ENCODE measurements around the gene C1orf159. TPM values are rescaled to one million over a fixed set of nuclear protein-coding genes. Genes with fewer than 3 reads are reported as not detected.

C1orf159 gene
- total and polyA plus RNA-seq, 2 of the 8 experiments (the other 6 are each of a cell fraction or from before 2014, with no cell fraction given), result 10.0 to 10.9 TPM

DNA sequence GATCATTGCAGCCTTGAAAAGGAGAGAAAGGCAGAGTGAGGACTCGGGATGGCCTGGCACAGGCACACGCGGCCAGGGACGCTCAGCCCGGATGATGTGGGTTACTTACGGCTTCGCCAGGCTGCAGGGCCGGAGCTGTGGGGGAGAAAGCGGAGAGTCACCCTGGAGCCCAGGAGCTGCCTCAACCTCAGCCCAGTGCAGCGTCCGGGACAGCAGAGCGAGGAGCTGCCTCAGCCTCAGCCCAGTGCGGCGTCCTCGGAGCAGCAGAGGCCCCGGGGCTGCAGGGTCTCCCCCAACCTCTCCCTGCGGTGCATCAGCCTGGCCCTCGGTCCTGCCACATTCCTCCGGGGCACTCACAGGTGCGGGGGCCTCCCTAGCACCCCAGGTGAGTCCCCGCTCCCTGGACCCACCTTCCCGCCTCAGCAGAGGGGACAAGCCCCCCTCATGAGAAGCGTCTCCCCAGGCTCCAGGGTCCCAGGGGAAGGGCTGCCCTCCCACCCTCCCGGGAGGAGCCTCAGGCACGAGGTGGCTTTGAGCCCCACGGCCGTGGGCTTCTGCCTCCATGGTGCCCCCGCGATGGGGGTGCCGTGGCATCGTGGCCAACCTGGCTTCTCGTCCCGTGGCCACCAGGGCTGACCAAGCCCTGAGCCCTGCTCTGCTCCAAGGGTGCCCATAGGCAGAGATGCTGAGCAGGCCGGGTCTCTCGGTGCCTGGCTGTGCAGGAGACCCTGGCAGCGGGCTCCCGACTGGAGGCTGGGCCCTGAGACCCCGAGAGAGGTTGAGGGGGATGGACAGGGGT is 31.3 kb downstream of the C1orf159 start (continued):
- TF ChIP-seq, protein P1, sequence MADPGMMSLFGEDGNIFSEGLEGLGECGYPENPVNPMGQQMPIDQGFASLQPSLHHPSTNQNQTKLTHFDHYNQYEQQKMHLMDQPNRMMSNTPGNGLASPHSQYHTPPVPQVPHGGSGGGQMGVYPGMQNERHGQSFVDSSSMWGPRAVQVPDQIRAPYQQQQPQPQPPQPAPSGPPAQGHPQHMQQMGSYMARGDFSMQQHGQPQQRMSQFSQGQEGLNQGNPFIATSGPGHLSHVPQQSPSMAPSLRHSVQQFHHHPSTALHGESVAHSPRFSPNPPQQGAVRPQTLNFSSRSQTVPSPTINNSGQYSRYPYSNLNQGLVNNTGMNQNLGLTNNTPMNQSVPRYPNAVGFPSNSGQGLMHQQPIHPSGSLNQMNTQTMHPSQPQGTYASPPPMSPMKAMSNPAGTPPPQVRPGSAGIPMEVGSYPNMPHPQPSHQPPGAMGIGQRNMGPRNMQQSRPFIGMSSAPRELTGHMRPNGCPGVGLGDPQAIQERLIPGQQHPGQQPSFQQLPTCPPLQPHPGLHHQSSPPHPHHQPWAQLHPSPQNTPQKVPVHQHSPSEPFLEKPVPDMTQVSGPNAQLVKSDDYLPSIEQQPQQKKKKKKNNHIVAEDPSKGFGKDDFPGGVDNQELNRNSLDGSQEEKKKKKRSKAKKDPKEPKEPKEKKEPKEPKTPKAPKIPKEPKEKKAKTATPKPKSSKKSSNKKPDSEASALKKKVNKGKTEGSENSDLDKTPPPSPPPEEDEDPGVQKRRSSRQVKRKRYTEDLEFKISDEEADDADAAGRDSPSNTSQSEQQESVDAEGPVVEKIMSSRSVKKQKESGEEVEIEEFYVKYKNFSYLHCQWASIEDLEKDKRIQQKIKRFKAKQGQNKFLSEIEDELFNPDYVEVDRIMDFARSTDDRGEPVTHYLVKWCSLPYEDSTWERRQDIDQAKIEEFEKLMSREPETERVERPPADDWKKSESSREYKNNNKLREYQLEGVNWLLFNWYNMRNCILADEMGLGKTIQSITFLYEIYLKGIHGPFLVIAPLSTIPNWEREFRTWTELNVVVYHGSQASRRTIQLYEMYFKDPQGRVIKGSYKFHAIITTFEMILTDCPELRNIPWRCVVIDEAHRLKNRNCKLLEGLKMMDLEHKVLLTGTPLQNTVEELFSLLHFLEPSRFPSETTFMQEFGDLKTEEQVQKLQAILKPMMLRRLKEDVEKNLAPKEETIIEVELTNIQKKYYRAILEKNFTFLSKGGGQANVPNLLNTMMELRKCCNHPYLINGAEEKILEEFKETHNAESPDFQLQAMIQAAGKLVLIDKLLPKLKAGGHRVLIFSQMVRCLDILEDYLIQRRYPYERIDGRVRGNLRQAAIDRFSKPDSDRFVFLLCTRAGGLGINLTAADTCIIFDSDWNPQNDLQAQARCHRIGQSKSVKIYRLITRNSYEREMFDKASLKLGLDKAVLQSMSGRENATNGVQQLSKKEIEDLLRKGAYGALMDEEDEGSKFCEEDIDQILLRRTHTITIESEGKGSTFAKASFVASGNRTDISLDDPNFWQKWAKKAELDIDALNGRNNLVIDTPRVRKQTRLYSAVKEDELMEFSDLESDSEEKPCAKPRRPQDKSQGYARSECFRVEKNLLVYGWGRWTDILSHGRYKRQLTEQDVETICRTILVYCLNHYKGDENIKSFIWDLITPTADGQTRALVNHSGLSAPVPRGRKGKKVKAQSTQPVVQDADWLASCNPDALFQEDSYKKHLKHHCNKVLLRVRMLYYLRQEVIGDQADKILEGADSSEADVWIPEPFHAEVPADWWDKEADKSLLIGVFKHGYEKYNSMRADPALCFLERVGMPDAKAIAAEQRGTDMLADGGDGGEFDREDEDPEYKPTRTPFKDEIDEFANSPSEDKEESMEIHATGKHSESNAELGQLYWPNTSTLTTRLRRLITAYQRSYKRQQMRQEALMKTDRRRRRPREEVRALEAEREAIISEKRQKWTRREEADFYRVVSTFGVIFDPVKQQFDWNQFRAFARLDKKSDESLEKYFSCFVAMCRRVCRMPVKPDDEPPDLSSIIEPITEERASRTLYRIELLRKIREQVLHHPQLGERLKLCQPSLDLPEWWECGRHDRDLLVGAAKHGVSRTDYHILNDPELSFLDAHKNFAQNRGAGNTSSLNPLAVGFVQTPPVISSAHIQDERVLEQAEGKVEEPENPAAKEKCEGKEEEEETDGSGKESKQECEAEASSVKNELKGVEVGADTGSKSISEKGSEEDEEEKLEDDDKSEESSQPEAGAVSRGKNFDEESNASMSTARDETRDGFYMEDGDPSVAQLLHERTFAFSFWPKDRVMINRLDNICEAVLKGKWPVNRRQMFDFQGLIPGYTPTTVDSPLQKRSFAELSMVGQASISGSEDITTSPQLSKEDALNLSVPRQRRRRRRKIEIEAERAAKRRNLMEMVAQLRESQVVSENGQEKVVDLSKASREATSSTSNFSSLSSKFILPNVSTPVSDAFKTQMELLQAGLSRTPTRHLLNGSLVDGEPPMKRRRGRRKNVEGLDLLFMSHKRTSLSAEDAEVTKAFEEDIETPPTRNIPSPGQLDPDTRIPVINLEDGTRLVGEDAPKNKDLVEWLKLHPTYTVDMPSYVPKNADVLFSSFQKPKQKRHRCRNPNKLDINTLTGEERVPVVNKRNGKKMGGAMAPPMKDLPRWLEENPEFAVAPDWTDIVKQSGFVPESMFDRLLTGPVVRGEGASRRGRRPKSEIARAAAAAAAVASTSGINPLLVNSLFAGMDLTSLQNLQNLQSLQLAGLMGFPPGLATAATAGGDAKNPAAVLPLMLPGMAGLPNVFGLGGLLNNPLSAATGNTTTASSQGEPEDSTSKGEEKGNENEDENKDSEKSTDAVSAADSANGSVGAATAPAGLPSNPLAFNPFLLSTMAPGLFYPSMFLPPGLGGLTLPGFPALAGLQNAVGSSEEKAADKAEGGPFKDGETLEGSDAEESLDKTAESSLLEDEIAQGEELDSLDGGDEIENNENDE (IDR thresholded peaks at IDR 0.05; ENCODE audit: insufficient replicate concordance, low read length), result no peak
- no peak for TF ChIP-seq BCL11A (IDR thresholded peaks at IDR 0.05; ENCODE audit: low read depth in 2 of 2, low read length in 2 of 2)
- no peak for TF ChIP-seq RXRA (IDR thresholded peaks at IDR 0.05; ENCODE audit: insufficient read depth, low read depth, low read length)
- no peak for TF ChIP-seq SUZ12 (IDR thresholded peaks at IDR 0.05; ENCODE audit: low read length)
- TF ChIP-seq ASH2L (IDR thresholded peaks at IDR 0.05; ENCODE audit: low read length), result no peak
- no peak for TF ChIP-seq TAF7 (optimal IDR thresholded peaks at IDR 0.05; ENCODE audit: borderline replicate concordance, low read depth, low read length)
- TF ChIP-seq BRCA1 (IDR thresholded peaks at IDR 0.05; ENCODE audit: low read depth, low read length), result no peak
- no peak for TF ChIP-seq GTF2F1 (IDR thresholded peaks at IDR 0.05; ENCODE audit: borderline replicate concordance, low read depth, low read length)
- no peak for TF ChIP-seq PHF8 (conservative IDR thresholded peaks at IDR 0.05; ENCODE audit: low read depth, low read length)
- no peak for TF ChIP-seq TAF1 (IDR thresholded peaks at IDR 0.05; ENCODE audit: low read depth, low read length)

All from H1 (cell line).